Lung (tissue), 12 donors: ENCODE data around the gene MED12L. TPM values are rescaled to one million over a fixed set of nuclear protein-coding genes. Genes with fewer than 3 reads are reported as not detected.
"Not testable (repeated sequence)": the region's sequence is repeated elsewhere in the genome, so short reads cannot be mapped to it uniquely, and the experiment has no call there.

Experiments used
- ATAC-seq: fragments of 200-7000 bp; cut with Tn5 transposase; one replicate; pipeline ENCODE4 v1.9.1; 2020; ENCODE audit warnings: moderate number of reproducible peaks; ENCODE audit not compliant: insufficient read depth, low FRiP score
- DNase-seq, 3 donors: peaks; one replicate each; pipeline ENCODE4 v3.0.0-alpha.2; 2013 to 2017
- H3K27ac ChIP-seq, 2 donors: one replicate each; pipeline ENCODE4 v1.5.1; 2013; ENCODE audit warnings: mild to moderate bottlenecking in 2 of 2, moderate library complexity in 2 of 2, control low read depth in 1 of 2, inconsistent platforms in 1 of 2, low read depth in 1 of 2, low read length in 1 of 2
- H3K27me3 ChIP-seq, 3 donors: one replicate each; pipeline ENCODE4 v1.5.1; 2013; ENCODE audit warnings: low read length in 2 of 3; ENCODE audit not compliant: control insufficient read depth in 3 of 3, insufficient read depth in 3 of 3
- H3K36me3 ChIP-seq, 4 donors: one replicate each; pipeline ENCODE4 v1.5.1; 2013; ENCODE audit warnings: low read length in 4 of 4, mild to moderate bottlenecking in 1 of 4, moderate library complexity in 1 of 4; ENCODE audit not compliant: control insufficient read depth in 4 of 4, insufficient read depth in 4 of 4
- H3K4me1 ChIP-seq, 5 donors: one replicate each; pipeline ENCODE4 v1.5.1; 2013; ENCODE audit warnings: low read length in 5 of 5, mild to moderate bottlenecking in 2 of 5, moderate library complexity in 1 of 5; ENCODE audit not compliant: control insufficient read depth in 5 of 5, insufficient read depth in 5 of 5
- H3K4me3 ChIP-seq: one replicate; pipeline ENCODE4 v1.5.1; 2013; ENCODE audit warnings: mild to moderate bottlenecking, control low read depth, moderate library complexity
- H3K9ac ChIP-seq, 2 donors: one replicate each; pipeline ENCODE4 v1.5.1; 2013; ENCODE audit warnings: low read length in 2 of 2, control low read depth in 1 of 2; ENCODE audit not compliant: insufficient read depth in 1 of 2
- H3K9me3 ChIP-seq, 4 donors: one replicate each; pipeline ENCODE4 v1.5.1; 2013; ENCODE audit warnings: low read length in 3 of 4, mild to moderate bottlenecking in 1 of 4, moderate library complexity in 1 of 4; ENCODE audit not compliant: control insufficient read depth in 4 of 4, insufficient read depth in 3 of 4
- CTCF ChIP-seq: IDR thresholded peaks from 2 replicates; pipeline ENCODE4 v1.5.1; 2012; ENCODE audit warnings: mild to moderate bottlenecking; ENCODE audit errors: control extremely low read depth, extremely low read depth
- WGBS, 2 donors: extraction: QIAGEN DNeasy Blood & Tissue Kit; methylation state at CpG; one replicate each; pipeline ENCODE4 v1.1.7; 2013; 5-methylcytosine and 5-hydroxymethylcytosine counted together
- polyA plus RNA-seq, 2 donors: library from polyadenylated mRNA; stranded (reverse); fragments of 200-250 nt; gene quantifications; one replicate each; pipeline ENCODE4 v1.2.1, GENCODE V29; 2013
- total RNA-seq, 2 donors: library from RNA; depleted of rRNA in 1 of 2; stranded (reverse); fragments of >200 nt in 1 of 2; gene quantifications; one replicate each; pipeline ENCODE4 v1.2.1, GENCODE V29; 2014 to 2021
- donor health status: control.
- donor health status: control.
- donor health status: Bipolar disorder and iron deficiency.
- donor health status: healthy.
- donor health status: DM: yes; HTN: yes; CAD: no.

The MED12L gene
- total and polyA plus RNA-seq, 4 donors = 0.02 to 0.82 (median 0.30) TPM

- no peak overlapping the region for H3K4me3 ChIP-seq
- ATAC-seq (no peak), DNase-seq (no peak)
- 76 to 79% methylated on average over 7 of the region's 7 CpGs for WGBS, 2 donors
- no peaks in the 10 kb centered on the region for H3K4me1 ChIP-seq
- no peak overlapping the region for H3K9ac ChIP-seq
- peaks cover 0 to 3% (median 0%) of the 10 kb centered on the region in 3 donors for H3K27me3 ChIP-seq
- H3K27ac ChIP-seq = no peak overlapping the region
- TF ChIP-seq CTCF = no peak
- H3K9me3 ChIP-seq = no peaks in the 10 kb centered on the region
- H3K36me3 ChIP-seq = no peaks in the 10 kb centered on the region
Observed at GRCh38 chr3:151058740-151059139, 26.7 kb upstream of the MED12L start.

- Histone ChIP-seq H3K4me1 (no peaks in the 10 kb centered on the region), H3K27me3 (no peaks in the 10 kb centered on the region), H3K4me3 (no peak overlapping the region), H3K27ac (no peak overlapping the region), H3K9ac (no peak overlapping the region), H3K36me3 (no peaks in the 10 kb centered on the region), H3K9me3 (no peaks in the 10 kb centered on the region)
- ATAC-seq = no peak
- TF ChIP-seq CTCF = no peak
- 22 to 35% methylated on average over 1 of the region's 1 CpG for WGBS, 2 donors
- DNase-seq = peak in 2 of 3 donors; percentile 9 to 31
Observed at GRCh38 chr3:151062611-151063010, 22.9 kb upstream of the MED12L start.

- H3K27ac ChIP-seq = no peak overlapping the region
- WGBS, 2 donors = 70% methylated on average over 2 of the region's 2 CpGs
- H3K4me3 ChIP-seq = no peak overlapping the region
- no peaks in the 10 kb centered on the region for H3K9me3 ChIP-seq
- no peaks in the 10 kb centered on the region for H3K36me3 ChIP-seq
- no peaks in the 10 kb centered on the region for H3K27me3 ChIP-seq
- ATAC-seq = no peak
- no peak for TF ChIP-seq CTCF
- H3K9ac ChIP-seq = no peak overlapping the region
- DNase-seq = no peak
- H3K4me1 ChIP-seq = no peaks in the 10 kb centered on the region
Observed at GRCh38 chr3:151067158-151067557, 18.3 kb upstream of the MED12L start.

GRCh38 chr3:151072842-151073241 is 12.6 kb upstream of the MED12L start:
- not testable (repeated sequence) for H3K27me3 ChIP-seq, DNase-seq, H3K9ac ChIP-seq, ATAC-seq, H3K4me1 ChIP-seq, H3K36me3 ChIP-seq, H3K27ac ChIP-seq, H3K4me3 ChIP-seq, H3K9me3 ChIP-seq
- WGBS, 2 donors = 88 to 93% methylated on average over 7 of the region's 7 CpGs
